Measurements from ENCODE around the gene SMAD2.

DNA sequence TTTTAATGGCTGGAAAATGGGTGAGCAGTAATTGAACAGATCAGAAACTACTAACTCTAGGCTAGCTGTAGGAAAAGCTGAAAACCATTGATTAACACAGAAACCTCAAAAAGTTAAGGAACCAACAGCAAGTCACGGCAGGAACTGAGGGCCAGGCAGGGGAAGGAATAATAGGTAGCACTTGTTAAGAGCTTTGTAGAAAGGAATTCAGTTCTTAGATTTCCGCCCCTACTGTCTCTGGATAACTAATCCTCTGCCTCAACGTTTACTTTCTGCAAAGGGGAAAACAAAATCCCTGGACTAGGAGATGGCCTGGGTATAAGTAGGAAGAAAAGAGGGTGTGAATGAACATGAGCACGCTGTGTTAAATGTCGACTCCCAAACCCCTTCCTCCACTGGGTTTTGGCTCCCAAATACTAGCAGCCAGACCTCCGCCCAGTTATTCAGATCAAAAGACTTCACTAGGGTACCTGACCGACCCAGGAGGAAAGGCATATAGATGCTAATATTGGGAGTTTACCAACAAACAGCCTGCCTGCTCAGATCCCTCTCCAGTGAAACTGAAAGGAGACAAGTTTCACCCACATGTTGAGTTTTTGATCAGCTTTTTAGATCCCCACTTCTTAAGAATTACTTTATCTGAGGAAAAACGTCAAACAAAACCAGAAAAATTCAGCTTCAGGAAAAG, 12.4 kb downstream of the SMAD2 start:
- TF ChIP-seq, protein P1, sequence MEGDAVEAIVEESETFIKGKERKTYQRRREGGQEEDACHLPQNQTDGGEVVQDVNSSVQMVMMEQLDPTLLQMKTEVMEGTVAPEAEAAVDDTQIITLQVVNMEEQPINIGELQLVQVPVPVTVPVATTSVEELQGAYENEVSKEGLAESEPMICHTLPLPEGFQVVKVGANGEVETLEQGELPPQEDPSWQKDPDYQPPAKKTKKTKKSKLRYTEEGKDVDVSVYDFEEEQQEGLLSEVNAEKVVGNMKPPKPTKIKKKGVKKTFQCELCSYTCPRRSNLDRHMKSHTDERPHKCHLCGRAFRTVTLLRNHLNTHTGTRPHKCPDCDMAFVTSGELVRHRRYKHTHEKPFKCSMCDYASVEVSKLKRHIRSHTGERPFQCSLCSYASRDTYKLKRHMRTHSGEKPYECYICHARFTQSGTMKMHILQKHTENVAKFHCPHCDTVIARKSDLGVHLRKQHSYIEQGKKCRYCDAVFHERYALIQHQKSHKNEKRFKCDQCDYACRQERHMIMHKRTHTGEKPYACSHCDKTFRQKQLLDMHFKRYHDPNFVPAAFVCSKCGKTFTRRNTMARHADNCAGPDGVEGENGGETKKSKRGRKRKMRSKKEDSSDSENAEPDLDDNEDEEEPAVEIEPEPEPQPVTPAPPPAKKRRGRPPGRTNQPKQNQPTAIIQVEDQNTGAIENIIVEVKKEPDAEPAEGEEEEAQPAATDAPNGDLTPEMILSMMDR (IDR thresholded peaks at IDR 0.05): no peak
- no peak for TF ChIP-seq POLR2A (IDR thresholded peaks at IDR 0.05)

All from lower leg skin (tissue), 3 donors.